Thyroid gland (tissue), 4 donors: ENCODE data around the gene NRIP1.

Experiments used
- POLR2A ChIP-seq, 2 donors: fragments of 450-650 bp; IDR thresholded peaks; one replicate each; pipeline ENCODE4 v1.6.1; 2017; ENCODE audit warnings: antibody characterized with exemption in 2 of 2, mild to moderate bottlenecking in 2 of 2, moderate library complexity in 1 of 2
- TF ChIP-seq, protein P1 (sequence below), 6 experiments: fragments of 200-600 bp in 3 of 6; fragments of 450-650 bp in 3 of 6; sonication (generic) in 3 of 6; IDR thresholded peaks; one replicate each; pipeline ENCODE4 v1.5.1; 2016 to 2019; ENCODE audit warnings: antibody characterized with exemption in 6 of 6, mild to moderate bottlenecking in 2 of 6, inconsistent platforms in 1 of 6, moderate library complexity in 1 of 6

DNA sequence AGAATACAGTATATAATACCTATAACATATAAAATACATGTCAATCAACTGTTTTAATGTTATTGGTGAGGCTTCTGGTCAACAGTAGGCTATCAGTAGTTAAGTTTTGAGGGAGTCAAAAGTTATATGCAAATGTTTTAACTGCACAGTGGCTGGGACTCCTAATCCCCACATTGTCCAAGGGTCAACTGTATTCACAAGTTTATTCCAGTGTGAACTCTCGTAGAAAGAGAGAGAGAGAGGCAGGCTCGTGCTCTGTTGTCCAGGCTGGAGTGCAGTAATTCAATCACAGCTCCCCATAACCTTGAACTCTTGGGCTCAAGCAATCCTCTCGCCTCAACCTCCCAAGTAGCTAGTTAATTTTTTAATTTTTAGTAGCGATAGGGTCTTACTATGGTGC is 66.0 kb downstream of the NRIP1 start:
- TF ChIP-seq, protein P1, sequence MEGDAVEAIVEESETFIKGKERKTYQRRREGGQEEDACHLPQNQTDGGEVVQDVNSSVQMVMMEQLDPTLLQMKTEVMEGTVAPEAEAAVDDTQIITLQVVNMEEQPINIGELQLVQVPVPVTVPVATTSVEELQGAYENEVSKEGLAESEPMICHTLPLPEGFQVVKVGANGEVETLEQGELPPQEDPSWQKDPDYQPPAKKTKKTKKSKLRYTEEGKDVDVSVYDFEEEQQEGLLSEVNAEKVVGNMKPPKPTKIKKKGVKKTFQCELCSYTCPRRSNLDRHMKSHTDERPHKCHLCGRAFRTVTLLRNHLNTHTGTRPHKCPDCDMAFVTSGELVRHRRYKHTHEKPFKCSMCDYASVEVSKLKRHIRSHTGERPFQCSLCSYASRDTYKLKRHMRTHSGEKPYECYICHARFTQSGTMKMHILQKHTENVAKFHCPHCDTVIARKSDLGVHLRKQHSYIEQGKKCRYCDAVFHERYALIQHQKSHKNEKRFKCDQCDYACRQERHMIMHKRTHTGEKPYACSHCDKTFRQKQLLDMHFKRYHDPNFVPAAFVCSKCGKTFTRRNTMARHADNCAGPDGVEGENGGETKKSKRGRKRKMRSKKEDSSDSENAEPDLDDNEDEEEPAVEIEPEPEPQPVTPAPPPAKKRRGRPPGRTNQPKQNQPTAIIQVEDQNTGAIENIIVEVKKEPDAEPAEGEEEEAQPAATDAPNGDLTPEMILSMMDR (IDR thresholded peaks at IDR 0.05), result no peak
- no peak for TF ChIP-seq POLR2A (IDR thresholded peaks at IDR 0.05)
